Ascending aorta (tissue), 2 donors: ENCODE data around the gene OR4C5. TPM values are rescaled to one million over a fixed set of nuclear protein-coding genes. Genes with fewer than 3 reads are reported as not detected.
"Not testable (repeated sequence)": the region's sequence is repeated elsewhere in the genome, so short reads cannot be mapped to it uniquely, and the experiment has no call there.

Experiments
- DNase-seq, 2 donors: peaks; one replicate each; pipeline ENCODE4 v3.0.0-alpha.2; 2019; ENCODE audit warnings: low spot score in 2 of 2
- H3K27ac ChIP-seq, 2 donors: fragments of 200-600 bp; sonication (generic); one replicate each; pipeline ENCODE4 v1.5.1; 2016 to 2017; ENCODE audit warnings: mild to moderate bottlenecking in 1 of 2
- H3K27me3 ChIP-seq: fragments of 200-600 bp; sonication (generic); one replicate; pipeline ENCODE4 v1.5.1; 2017
- H3K36me3 ChIP-seq, 2 donors: fragments of 200-600 bp; sonication (generic); one replicate each; pipeline ENCODE4 v1.5.1; 2016
- H3K4me1 ChIP-seq, 2 donors: fragments of 200-600 bp; sonication (generic); one replicate each; pipeline ENCODE4 v1.5.1; 2016 to 2017; ENCODE audit warnings: mild to moderate bottlenecking in 1 of 2
- H3K4me3 ChIP-seq, 2 donors: fragments of 200-600 bp; sonication (generic); one replicate each; pipeline ENCODE4 v1.5.1; 2016 to 2017; ENCODE audit warnings: mild to moderate bottlenecking in 1 of 2
- H3K9me3 ChIP-seq, 2 donors: fragments of 200-600 bp; sonication (generic); one replicate each; pipeline ENCODE4 v1.5.1; 2016
- intact Hi-C: fragments of 100-400 bp; cut with DNase I; formaldehyde crosslinking; loops from one replicate; pipeline ENCODE4 v1.15.1; 2023
- total RNA-seq: library from RNA; depleted of rRNA; stranded (reverse); fragments of >200 nt; gene quantifications from one replicate; pipeline ENCODE4 v1.1.0, GENCODE V29; 2016
- TF ChIP-seq, protein P1 (sequence below), 3 experiments: fragments of 200-600 bp in 2 of 3; fragments of 450-650 bp in 1 of 3; sonication (generic) in 2 of 3; IDR thresholded peaks; one replicate each; pipeline ENCODE4 v1.5.1; 2016 to 2019; ENCODE audit warnings: antibody characterized with exemption in 3 of 3, mild to moderate bottlenecking in 1 of 3, moderate library complexity in 1 of 3

OR4C5 gene
- total RNA-seq, 1 donor from 2014 or later: not detected

DNA sequence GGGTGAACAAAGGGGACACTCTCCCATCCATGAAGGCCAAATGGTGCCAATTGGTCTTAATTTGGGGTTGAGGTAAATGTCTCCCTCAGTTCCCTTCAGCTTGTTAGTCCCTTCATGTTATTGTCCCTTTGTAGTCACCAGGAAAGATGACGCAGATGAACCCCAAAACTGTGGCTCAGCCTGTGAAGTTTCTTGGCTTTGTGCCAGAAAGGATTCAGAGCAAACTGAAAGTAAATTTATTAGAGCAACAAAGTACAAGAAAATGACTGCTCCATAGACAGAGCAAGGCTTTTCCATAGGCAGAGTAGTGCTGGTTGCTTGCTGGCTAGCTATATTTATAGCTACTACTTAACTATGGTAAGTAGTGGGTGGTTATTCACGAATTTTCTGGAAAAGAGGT, 24.8 kb downstream of the OR4C5 start:
- no peaks in the 10 kb centered on the region for H3K27me3 ChIP-seq
- H3K27ac ChIP-seq: no peak overlapping the region
- no peak for DNase-seq
- TF ChIP-seq, protein P1, sequence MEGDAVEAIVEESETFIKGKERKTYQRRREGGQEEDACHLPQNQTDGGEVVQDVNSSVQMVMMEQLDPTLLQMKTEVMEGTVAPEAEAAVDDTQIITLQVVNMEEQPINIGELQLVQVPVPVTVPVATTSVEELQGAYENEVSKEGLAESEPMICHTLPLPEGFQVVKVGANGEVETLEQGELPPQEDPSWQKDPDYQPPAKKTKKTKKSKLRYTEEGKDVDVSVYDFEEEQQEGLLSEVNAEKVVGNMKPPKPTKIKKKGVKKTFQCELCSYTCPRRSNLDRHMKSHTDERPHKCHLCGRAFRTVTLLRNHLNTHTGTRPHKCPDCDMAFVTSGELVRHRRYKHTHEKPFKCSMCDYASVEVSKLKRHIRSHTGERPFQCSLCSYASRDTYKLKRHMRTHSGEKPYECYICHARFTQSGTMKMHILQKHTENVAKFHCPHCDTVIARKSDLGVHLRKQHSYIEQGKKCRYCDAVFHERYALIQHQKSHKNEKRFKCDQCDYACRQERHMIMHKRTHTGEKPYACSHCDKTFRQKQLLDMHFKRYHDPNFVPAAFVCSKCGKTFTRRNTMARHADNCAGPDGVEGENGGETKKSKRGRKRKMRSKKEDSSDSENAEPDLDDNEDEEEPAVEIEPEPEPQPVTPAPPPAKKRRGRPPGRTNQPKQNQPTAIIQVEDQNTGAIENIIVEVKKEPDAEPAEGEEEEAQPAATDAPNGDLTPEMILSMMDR (IDR thresholded peaks at IDR 0.05): no peak
- no peaks in the 10 kb centered on the region for H3K4me1 ChIP-seq
- H3K36me3 ChIP-seq: no peaks in the 10 kb centered on the region
- H3K4me3 ChIP-seq: no peak overlapping the region
- no peaks in the 10 kb centered on the region for H3K9me3 ChIP-seq
- intact Hi-C loops: no loop called here

DNA sequence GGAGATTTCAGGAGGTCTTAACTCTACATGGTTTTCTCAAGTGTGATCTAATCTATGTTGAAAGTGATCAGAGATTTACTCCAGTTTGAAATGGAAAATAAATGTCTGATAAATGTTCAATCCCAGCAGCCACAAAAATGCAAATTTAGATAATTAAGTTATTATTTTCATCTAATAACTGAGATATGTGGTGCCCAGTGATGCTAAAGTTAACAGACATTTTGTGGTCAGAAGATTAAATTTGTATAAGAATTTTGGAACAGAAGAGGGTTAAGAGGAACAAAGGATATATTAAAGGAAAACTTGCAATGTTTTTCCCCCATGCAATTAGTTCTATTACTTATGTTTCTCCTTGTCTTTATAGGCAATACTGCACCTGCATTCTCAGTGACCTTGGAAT, 41.6 kb downstream of the OR4C5 start, which contains the start of gene OR4C3:
TSS of gene OR4C3 (plus strand) at position 301 of the 400 bp plus-strand sequence. CDS start 102 bp downstream, outside the sequence.
- intact Hi-C loops: not testable (repeated sequence)

DNA sequence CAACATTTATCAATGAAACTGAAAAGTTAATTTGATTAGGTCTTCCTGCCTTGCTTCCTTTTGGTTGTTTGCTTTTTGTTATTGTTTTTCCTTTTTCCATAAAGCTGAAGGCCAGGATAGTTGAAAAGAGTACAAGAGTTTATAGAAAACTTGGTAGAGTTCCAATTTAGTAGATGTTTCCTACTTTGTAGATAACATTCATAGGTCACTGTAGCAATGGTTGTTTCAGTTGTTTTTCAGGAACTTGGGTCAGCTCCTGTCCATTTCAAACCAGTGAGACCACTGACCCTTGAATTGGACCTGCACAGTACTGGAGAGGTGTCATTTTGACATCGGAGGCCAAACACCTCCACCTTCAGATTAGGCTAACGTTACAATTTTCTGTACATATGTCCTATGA, 46.5 kb downstream of the OR4C5 start:
- H3K36me3 ChIP-seq, H3K27me3 ChIP-seq, intact Hi-C loops, DNase-seq, H3K4me1 ChIP-seq, H3K9me3 ChIP-seq, H3K27ac ChIP-seq, H3K4me3 ChIP-seq: not testable (repeated sequence)

More for the DNA sequence above, 41.6 kb downstream of the OR4C5 start, which contains the start of gene OR4C3:
- not testable (repeated sequence) for H3K27ac ChIP-seq, H3K9me3 ChIP-seq, H3K4me1 ChIP-seq, H3K27me3 ChIP-seq, H3K36me3 ChIP-seq, H3K4me3 ChIP-seq, DNase-seq

Other genes with a start within 250 kb of the OR4C5 start
- gene OR4B1, start 149.7 kb downstream of the OR4C5 start, total RNA-seq: not detected
- not detected for gene OR4X2, start 121.4 kb downstream of the OR4C5 start, total RNA-seq
- not detected for gene OR4X1, start 102.6 kb downstream of the OR4C5 start, total RNA-seq
- not detected for gene OR4S1, start 60.2 kb downstream of the OR4C5 start, total RNA-seq
- gene OR4C3, start 41.5 kb downstream of the OR4C5 start, total RNA-seq: not detected
- gene OR4A47, start 122.3 kb upstream of the OR4C5 start, total RNA-seq: not detected